ENCODE measurements around the gene AMH.

DNA sequence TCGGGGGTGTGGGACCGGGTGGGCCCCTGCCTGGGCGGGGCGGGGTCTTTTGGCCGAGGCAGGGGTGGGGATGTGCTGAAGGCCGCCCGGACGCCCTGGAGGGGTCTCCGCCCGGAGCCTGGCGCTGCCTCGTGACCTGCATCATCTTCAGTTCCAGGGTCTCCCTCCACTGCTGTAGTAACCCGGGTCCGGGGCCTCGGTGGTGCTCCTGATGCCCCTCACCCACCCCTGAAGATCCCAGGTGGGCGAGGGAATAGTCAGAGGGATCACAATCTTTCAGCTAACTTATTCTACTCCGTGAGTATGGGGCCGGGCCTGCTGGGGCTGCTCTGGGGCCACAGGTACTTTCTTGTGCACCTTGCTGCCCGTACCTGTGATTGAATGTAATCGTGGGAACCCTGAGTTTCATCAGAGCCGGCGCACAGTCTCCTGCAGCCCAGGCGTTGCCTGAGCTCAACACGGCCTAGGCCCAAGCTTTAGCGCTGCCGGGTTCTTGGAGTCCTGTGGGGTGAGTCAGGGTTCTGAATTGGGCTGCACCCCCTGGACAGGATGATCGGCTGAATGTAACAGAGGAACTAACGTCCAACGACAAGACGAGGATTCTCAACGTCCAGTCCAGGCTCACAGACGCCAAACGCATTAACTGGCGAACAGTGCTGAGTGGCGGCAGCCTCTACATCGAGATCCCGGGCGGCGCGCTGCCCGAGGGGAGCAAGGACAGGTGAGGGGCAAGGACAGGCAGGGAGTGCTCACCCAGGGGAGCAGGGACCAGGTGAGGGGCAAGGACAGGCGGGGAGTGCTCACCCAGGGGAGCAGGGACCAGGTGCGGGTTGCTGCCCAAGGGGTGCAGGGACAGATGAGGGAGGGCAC, 22.3 kb downstream of the AMH start:
- TF ChIP-seq EP300 (IDR thresholded peaks at IDR 0.05) = no peak
- TF ChIP-seq, protein P1, sequence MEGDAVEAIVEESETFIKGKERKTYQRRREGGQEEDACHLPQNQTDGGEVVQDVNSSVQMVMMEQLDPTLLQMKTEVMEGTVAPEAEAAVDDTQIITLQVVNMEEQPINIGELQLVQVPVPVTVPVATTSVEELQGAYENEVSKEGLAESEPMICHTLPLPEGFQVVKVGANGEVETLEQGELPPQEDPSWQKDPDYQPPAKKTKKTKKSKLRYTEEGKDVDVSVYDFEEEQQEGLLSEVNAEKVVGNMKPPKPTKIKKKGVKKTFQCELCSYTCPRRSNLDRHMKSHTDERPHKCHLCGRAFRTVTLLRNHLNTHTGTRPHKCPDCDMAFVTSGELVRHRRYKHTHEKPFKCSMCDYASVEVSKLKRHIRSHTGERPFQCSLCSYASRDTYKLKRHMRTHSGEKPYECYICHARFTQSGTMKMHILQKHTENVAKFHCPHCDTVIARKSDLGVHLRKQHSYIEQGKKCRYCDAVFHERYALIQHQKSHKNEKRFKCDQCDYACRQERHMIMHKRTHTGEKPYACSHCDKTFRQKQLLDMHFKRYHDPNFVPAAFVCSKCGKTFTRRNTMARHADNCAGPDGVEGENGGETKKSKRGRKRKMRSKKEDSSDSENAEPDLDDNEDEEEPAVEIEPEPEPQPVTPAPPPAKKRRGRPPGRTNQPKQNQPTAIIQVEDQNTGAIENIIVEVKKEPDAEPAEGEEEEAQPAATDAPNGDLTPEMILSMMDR (IDR thresholded peaks at IDR 0.05) = no peak
